ENCODE data around the gene GLIS1. TPM values are rescaled to one million over a fixed set of nuclear protein-coding genes. Genes with fewer than 3 reads are reported as not detected.

GLIS1 gene
- total RNA-seq, 1 donor from 2014 or later, result not detected

DNA sequence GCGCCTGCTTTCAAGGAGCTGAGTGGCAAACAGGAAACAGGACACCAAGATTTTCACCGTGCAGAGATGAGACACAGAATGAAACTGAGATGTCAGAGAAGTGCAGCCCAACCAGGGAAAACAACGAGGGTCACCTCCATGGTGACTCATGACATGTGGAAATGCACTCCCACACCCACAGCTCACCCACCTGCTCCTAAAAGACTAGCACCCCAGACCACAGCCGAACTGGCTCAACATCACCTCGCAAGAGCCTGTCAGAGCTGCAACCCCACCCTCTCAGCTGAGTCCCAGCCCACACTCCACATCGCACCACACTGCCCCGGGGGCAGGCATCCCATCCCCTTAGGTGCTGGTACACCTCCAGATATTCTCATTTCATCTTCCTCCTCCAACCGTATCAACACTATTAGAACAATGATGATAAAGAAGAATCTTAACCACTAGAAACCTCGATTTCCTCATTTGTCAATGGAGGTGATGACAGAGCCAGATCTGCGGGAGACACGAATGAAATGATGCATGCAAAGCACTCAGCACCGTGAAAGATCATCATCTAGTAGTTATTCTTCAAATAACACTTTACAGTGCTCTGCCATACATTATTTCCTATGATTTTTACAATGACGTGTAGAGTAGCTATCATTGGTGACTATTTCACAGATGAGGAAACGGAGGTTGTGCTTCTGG is 176.5 kb downstream of the GLIS1 start:
- TF ChIP-seq, protein P1, sequence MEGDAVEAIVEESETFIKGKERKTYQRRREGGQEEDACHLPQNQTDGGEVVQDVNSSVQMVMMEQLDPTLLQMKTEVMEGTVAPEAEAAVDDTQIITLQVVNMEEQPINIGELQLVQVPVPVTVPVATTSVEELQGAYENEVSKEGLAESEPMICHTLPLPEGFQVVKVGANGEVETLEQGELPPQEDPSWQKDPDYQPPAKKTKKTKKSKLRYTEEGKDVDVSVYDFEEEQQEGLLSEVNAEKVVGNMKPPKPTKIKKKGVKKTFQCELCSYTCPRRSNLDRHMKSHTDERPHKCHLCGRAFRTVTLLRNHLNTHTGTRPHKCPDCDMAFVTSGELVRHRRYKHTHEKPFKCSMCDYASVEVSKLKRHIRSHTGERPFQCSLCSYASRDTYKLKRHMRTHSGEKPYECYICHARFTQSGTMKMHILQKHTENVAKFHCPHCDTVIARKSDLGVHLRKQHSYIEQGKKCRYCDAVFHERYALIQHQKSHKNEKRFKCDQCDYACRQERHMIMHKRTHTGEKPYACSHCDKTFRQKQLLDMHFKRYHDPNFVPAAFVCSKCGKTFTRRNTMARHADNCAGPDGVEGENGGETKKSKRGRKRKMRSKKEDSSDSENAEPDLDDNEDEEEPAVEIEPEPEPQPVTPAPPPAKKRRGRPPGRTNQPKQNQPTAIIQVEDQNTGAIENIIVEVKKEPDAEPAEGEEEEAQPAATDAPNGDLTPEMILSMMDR (IDR thresholded peaks at IDR 0.05; ENCODE audit: unreplicated experiment), result no peak
- H3K4me3 Mint-ChIP-seq (ENCODE audit: unreplicated experiment), result no peak overlapping the region

DNA sequence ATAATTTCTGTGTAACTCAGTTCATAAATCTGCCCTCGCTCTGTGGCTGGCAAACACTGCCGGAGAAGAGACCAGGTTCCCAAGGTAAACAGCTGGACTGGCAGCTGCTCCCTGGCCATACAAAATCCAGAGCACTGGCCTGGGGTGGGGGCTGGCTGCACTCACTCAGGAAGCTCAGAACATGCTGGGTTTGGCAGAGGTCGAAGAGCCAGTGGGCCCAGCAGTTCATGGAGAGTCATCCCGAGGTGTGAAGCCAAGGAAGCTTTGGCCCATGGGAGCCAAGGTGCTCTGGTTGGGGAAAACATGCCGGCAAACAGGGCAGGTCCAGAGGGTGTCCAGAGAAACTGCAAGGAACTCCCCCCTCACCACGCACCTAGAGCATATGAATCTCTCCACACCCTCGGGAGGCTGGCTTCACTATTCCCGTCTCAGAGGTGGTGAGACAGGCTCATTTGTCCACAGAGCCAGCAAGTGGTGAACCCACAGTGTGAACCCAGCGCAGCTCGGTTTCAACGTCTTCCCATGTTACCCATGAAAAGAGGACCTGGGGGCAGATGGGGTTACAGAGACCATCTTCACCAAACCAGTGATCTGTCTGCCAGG is 177.4 kb downstream of the GLIS1 start:
- Mint-ChIP-seq H3K4me3 (ENCODE audit: unreplicated experiment) (no peak overlapping the region), H3K27ac (ENCODE audit: unreplicated experiment) (no peak overlapping the region), H3K36me3 (ENCODE audit: low read depth, unreplicated experiment) (no peaks in the 10 kb centered on the region), H3K4me1 (ENCODE audit: unreplicated experiment) (peaks cover 15% of the 10 kb centered on the region), H3K9me3 (ENCODE audit: unreplicated experiment) (peaks cover under 1% of the 10 kb centered on the region), H3K27me3 (ENCODE audit: unreplicated experiment) (peaks cover 2% of the 10 kb centered on the region)
- TF ChIP-seq, protein P1 (IDR thresholded peaks at IDR 0.05; ENCODE audit: unreplicated experiment), result no peak
- DNase-seq (ENCODE audit: low spot score), result no peak

More for the DNA sequence above, 176.5 kb downstream of the GLIS1 start:
- Mint-ChIP-seq H3K9me3 (ENCODE audit: unreplicated experiment) (peaks cover 9% of the 10 kb centered on the region), H3K36me3 (ENCODE audit: low read depth, unreplicated experiment) (peaks cover 8% of the 10 kb centered on the region), H3K4me1 (ENCODE audit: unreplicated experiment) (peaks cover 23% of the 10 kb centered on the region), H3K27ac (ENCODE audit: unreplicated experiment) (no peak overlapping the region), H3K27me3 (ENCODE audit: unreplicated experiment) (peaks cover 2% of the 10 kb centered on the region)
- no peak for DNase-seq (ENCODE audit: low spot score)

DNA sequence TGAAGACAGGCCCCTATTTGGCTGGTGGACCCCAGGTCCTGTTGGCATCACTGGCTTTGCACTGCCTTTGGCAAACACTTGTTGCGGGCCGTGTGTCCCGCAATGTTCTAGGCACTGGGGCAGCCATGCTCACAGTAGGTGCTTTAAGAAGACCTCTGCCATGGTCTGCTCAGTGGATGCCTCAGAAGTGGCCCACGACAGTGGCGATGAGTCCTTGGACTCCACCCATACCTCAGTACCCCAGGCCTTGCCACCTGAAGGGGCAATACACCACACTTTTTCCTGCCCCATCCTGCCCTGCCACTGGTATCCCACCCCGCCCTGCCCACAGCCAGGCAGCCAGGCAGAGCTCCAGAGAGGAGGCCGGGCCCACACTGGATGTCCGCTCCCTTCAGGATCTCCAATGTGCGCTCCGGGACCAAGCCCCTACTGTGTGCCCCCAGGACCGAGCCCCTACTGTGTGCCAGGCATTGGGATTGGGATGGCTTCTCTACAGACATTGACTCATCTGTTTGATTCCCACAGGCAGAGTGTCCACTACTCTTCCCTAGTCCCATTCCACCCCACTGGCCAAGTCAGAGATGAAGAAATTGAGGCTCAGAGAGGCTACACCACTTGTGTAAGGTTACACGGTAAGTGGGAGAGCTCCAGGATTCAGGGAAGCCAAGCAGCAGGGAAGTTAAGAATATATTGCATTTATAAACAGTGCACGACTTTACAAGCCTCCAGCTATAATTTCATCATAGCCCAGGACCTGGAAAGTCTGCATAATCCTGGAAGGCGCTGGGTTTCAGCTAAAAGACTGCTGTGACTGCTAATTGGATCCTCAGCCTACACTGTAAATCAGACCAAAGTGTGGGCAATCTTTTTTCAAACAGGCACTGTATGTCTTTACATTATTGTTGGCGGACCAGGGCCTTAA is 178.1 kb downstream of the GLIS1 start:
- no peaks in the 10 kb centered on the region for H3K36me3 Mint-ChIP-seq (ENCODE audit: low read depth, unreplicated experiment)
- peaks cover 14% of the 10 kb centered on the region for H3K4me1 Mint-ChIP-seq (ENCODE audit: unreplicated experiment)
- H3K9me3 Mint-ChIP-seq (ENCODE audit: unreplicated experiment), result no peaks in the 10 kb centered on the region

DNA sequence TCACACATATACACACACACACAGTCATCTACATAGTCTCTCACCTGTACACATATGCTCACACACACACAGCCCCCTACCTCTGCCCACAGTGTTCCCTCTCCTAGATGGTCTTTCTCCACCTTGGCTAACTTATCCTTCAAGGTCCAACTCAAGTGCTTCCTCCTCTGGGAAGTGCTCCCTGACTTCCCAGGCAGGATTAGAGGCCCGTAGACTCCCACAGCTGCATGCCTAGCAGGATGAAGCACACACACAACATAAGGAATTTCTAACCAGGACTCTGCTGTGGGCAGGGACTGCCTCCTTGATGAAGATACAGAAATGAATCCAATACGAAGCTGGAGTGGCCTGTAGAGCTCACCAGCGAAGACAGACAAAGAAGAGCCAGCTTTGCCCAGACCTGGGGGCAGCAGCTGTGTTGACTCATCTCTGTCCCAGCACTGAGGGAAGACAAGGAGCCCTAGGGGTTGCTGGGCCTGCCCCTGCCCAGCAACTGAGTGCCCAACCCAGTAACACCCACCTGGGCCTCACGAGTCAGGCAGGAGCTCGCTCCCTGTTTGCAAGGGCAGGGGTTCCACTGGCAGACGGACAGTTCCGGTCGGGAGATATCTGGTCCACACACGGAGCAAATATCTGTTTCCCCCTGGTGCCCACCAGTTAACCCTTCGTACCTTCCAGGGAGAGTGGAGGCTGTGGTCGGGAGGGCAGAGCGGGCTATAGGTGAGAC is 178.9 kb downstream of the GLIS1 start:
- TF ChIP-seq, protein P1 (IDR thresholded peaks at IDR 0.05; ENCODE audit: unreplicated experiment), result no peak
- no peak for DNase-seq (ENCODE audit: low spot score)
- H3K36me3 Mint-ChIP-seq (ENCODE audit: low read depth, unreplicated experiment), result no peaks in the 10 kb centered on the region
- no peak overlapping the region for H3K27ac Mint-ChIP-seq (ENCODE audit: unreplicated experiment)
- no peaks in the 10 kb centered on the region for H3K9me3 Mint-ChIP-seq (ENCODE audit: unreplicated experiment)
- peaks cover 11% of the 10 kb centered on the region for H3K4me1 Mint-ChIP-seq (ENCODE audit: unreplicated experiment)
- no peak overlapping the region for H3K4me3 Mint-ChIP-seq (ENCODE audit: unreplicated experiment)
- H3K27me3 Mint-ChIP-seq (ENCODE audit: unreplicated experiment), result peaks cover 2% of the 10 kb centered on the region

More for the DNA sequence above, 178.1 kb downstream of the GLIS1 start:
- Mint-ChIP-seq H3K27me3 (ENCODE audit: unreplicated experiment) (peaks cover 2% of the 10 kb centered on the region), H3K4me3 (ENCODE audit: unreplicated experiment) (no peak overlapping the region), H3K27ac (ENCODE audit: unreplicated experiment) (no peak overlapping the region)
- DNase-seq (ENCODE audit: low spot score), result no peak
- TF ChIP-seq, protein P1 (IDR thresholded peaks at IDR 0.05; ENCODE audit: unreplicated experiment), result no peak
